Measurements from ENCODE around the gene NADK2. TPM values are rescaled to one million over a fixed set of nuclear protein-coding genes. Genes with fewer than 3 reads are reported as not detected.

The NADK2 gene
- total and polyA plus RNA-seq, 12 donors: 13.5 to 68.3 (median 46.6) TPM

DNA sequence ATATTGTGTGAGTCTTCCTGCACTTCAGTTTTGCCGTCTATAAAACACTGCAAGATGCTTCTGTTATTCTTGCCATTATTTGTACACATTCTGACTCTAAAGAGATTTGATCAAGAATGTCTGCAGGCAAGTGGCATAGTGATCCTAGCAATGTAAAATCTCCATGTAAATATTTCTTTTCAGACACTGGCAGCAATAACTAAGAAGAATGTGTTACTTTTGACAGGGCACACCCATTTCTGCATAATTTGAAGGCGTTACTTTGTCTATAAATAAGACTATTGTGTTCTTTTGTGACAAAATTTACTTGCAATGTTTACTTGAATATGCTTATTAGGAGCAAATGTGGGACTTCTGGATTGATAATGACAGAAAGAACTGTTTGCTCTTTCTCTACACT lies 39.9 kb upstream of the NADK2 start:
- intact Hi-C loops (cut with DNase I): no loop called here
- H3K27ac ChIP-seq: no peak overlapping the region
- no peaks in the 10 kb centered on the region for H3K4me1 ChIP-seq (replicated peaks in 1 of 2)
- H3K27me3 ChIP-seq: no peaks in the 10 kb centered on the region
- H3K36me3 ChIP-seq (replicated peaks in 1 of 2): no peaks in the 10 kb centered on the region
- 89 to 92% (median 91%) methylated on average over 2 of the region's 2 CpGs for WGBS, 4 donors
- H3K9me3 ChIP-seq (replicated peaks in 1 of 3): no peaks in the 10 kb centered on the region
- no peak overlapping the region for H3K4me3 ChIP-seq
- no peak for DNase-seq
- no peak for TF ChIP-seq POLR2A (IDR thresholded peaks at IDR 0.05)
- TF ChIP-seq, protein P1, sequence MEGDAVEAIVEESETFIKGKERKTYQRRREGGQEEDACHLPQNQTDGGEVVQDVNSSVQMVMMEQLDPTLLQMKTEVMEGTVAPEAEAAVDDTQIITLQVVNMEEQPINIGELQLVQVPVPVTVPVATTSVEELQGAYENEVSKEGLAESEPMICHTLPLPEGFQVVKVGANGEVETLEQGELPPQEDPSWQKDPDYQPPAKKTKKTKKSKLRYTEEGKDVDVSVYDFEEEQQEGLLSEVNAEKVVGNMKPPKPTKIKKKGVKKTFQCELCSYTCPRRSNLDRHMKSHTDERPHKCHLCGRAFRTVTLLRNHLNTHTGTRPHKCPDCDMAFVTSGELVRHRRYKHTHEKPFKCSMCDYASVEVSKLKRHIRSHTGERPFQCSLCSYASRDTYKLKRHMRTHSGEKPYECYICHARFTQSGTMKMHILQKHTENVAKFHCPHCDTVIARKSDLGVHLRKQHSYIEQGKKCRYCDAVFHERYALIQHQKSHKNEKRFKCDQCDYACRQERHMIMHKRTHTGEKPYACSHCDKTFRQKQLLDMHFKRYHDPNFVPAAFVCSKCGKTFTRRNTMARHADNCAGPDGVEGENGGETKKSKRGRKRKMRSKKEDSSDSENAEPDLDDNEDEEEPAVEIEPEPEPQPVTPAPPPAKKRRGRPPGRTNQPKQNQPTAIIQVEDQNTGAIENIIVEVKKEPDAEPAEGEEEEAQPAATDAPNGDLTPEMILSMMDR (IDR thresholded peaks at IDR 0.05): no peak

DNA sequence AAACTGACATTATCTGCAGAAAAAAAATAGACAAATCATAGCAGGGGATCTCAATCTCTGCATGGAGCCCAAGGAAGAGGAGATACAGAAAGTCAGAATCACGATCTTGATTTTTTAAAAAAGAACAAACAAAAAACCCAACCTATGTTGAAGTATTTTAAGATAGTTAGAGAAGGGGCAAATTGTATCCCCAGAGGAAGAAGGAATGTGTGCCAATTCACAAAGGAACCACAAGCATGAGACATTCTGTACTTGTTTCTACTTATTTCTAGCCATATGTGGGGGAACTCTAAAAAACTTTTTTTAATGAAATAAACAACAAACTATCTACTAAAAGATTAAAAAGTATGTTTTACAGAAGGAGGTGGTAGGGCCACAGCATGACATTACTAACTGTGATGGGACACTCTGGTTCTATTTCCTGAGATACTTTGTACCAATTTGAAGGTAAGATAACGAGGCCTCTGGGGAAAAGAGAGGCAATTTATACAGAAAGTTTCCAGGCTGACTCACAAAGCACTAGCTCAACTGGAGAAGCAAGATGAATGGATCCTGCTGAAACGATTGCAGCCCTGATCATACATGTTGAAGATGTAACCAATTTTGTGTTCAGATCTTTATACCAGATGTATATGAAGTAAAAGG lies 37.5 kb upstream of the NADK2 start:
- 37 to 50% (median 46%) methylated on average over 3 of the region's 3 CpGs for whole genome bisulfite sequencing, 4 donors
- H3K4me3 ChIP-seq: no peak overlapping the region
- intact Hi-C loops (cut with DNase I): no loop called here

DNA sequence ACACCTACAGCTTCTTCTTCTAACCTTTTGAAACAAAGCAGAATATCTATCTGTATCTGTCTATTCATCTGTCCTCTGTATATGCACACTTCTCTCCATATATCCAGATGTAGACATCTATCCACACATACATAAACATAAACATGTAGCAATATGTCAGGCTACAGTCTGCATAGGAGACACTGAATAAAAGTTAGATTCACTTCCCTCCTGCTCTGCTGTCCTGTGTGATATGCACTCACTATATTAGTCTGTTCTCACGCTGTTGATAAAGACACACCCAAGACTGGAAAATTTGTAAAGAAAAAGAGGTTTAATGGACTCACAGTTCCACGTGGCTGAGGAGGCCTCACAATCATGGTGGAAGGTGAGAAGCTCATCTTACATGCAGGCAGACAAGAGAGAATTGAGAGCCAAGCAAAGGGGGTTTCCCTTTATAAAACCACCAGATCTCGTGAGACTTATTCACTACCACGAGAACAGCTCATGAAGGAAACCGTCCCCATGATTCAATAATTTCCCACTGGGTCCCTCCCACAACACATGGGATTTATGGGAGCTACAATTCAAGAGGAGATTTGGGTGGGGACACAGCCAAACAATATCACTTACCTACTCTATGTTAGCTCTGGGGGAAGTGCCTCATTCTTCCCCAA lies 35.9 kb upstream of the NADK2 start:
- Histone ChIP-seq H3K36me3 (replicated peaks in 1 of 2) (no peaks in the 10 kb centered on the region), H3K4me1 (replicated peaks in 1 of 2) (no peaks in the 10 kb centered on the region), H3K9me3 (replicated peaks in 1 of 3) (no peaks in the 10 kb centered on the region), H3K27me3 (no peaks in the 10 kb centered on the region), H3K4me3 (no peak overlapping the region), H3K27ac (no peak overlapping the region)
- intact Hi-C loops (cut with DNase I): no loop called here
- TF ChIP-seq, protein P1 (IDR thresholded peaks at IDR 0.05): no peak
- no peak for TF ChIP-seq POLR2A (IDR thresholded peaks at IDR 0.05)
- no peak for DNase-seq
- 83 to 89% (median 84%) methylated on average over 5 of the region's 5 CpGs for WGBS, 4 donors

More for the DNA sequence above, 37.5 kb upstream of the NADK2 start:
- TF ChIP-seq, protein P1 (IDR thresholded peaks at IDR 0.05): no peak
- TF ChIP-seq POLR2A (IDR thresholded peaks at IDR 0.05): no peak
- Histone ChIP-seq H3K4me1 (replicated peaks in 1 of 2) (no peaks in the 10 kb centered on the region), H3K36me3 (replicated peaks in 1 of 2) (no peaks in the 10 kb centered on the region), H3K27me3 (no peaks in the 10 kb centered on the region), H3K27ac (peak overlapping the region in 2 of 5 donors; percentile 1 to 3), H3K9me3 (replicated peaks in 1 of 3) (no peaks in the 10 kb centered on the region)
- no peak for DNase-seq

DNA sequence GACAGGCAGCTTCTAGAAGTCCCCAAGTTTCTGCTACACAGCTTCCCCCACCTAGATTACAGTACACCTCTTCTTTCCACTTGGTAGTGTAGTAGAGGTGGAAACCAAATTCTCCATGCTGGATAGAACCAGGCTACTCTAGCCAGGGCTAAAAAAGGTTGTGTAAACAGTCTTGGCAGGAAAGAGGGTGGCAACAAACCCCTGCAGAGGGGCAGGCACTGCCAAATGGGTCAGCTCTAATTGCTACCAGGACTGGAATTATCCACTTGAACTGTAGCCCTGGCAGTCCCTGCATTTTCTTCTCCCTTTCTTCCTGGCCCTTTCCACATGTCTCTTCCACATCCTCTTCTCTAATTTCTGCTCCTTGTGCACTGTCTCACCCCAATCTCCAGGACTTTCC lies 35.1 kb upstream of the NADK2 start:
- intact Hi-C loops (cut with DNase I): no loop called here
- no peak overlapping the region for H3K27ac ChIP-seq
- no peak overlapping the region for H3K4me3 ChIP-seq
- DNase-seq: no peak
- no peaks in the 10 kb centered on the region for H3K27me3 ChIP-seq
- no peaks in the 10 kb centered on the region for H3K9me3 ChIP-seq (replicated peaks in 1 of 3)
- TF ChIP-seq, protein P1 (IDR thresholded peaks at IDR 0.05): no peak
- no peak for TF ChIP-seq POLR2A (IDR thresholded peaks at IDR 0.05)
- H3K36me3 ChIP-seq (replicated peaks in 1 of 2): no peaks in the 10 kb centered on the region
- no peaks in the 10 kb centered on the region for H3K4me1 ChIP-seq (replicated peaks in 1 of 2)
